ENCODE measurements around the gene OR10P1.

Gene OR10P1

GRCh38 chr12:55651299-55651683 lies 14.6 kb downstream of the OR10P1 start:
- no peak for DNase-seq (ENCODE audit: low read depth)

GRCh38 chr12:55652352-55652751 lies 15.7 kb downstream of the OR10P1 start:
- DNase-seq (ENCODE audit: low read depth): no peak

GRCh38 chr12:55653031-55653430 lies 16.3 kb downstream of the OR10P1 start:
- DNase-seq (ENCODE audit: low read depth): no peak

- no peak for DNase-seq (ENCODE audit: low read depth)
Measured at GRCh38 chr12:55654511-55655214, 18.0 kb downstream of the OR10P1 start.

GRCh38 chr12:55657212-55657611 lies 20.5 kb downstream of the OR10P1 start:
- DNase-seq (ENCODE audit: low read depth): no peak

GRCh38 chr12:55658212-55658611 lies 21.5 kb downstream of the OR10P1 start:
- no peak for DNase-seq (ENCODE audit: low read depth)

- no peak for DNase-seq (ENCODE audit: low read depth)
Measured at GRCh38 chr12:55658635-55659391, 22.1 kb downstream of the OR10P1 start.

- DNase-seq (ENCODE audit: low read depth): no peak
Measured at GRCh38 chr12:55659486-55660385, 23.0 kb downstream of the OR10P1 start.

GRCh38 chr12:55663391-55663790 lies 26.7 kb downstream of the OR10P1 start:
- no peak for DNase-seq (ENCODE audit: low read depth)

GRCh38 chr12:55664826-55665225 lies 28.1 kb downstream of the OR10P1 start:
- DNase-seq (ENCODE audit: low read depth): no peak

GRCh38 chr12:55666508-55666907 lies 29.8 kb downstream of the OR10P1 start:
- no peak for DNase-seq (ENCODE audit: low read depth)

GRCh38 chr12:55670276-55670675 lies 33.6 kb downstream of the OR10P1 start:
- no peak for DNase-seq (ENCODE audit: low read depth)

GRCh38 chr12:55671746-55672145 lies 35.1 kb downstream of the OR10P1 start:
- no peak for DNase-seq (ENCODE audit: low read depth)

GRCh38 chr12:55673638-55674037 lies 36.9 kb downstream of the OR10P1 start:
- DNase-seq (ENCODE audit: low read depth): no peak

- no peak for DNase-seq (ENCODE audit: low read depth)
Measured at GRCh38 chr12:55675666-55676065, 39.0 kb downstream of the OR10P1 start.

GRCh38 chr12:55676707-55677106 lies 40.0 kb downstream of the OR10P1 start:
- DNase-seq (ENCODE audit: low read depth): no peak

- DNase-seq (ENCODE audit: low read depth): no peak
Measured at GRCh38 chr12:55679691-55680090, 43.0 kb downstream of the OR10P1 start.

- no peak for DNase-seq (ENCODE audit: low read depth)
Measured at GRCh38 chr12:55681142-55682077, 44.7 kb downstream of the OR10P1 start.

- no peak for DNase-seq (ENCODE audit: low read depth)
Measured at GRCh38 chr12:55682087-55682796, 45.5 kb downstream of the OR10P1 start.

- no peak for DNase-seq (ENCODE audit: low read depth)
Measured at GRCh38 chr12:55683676-55684075, 47.0 kb downstream of the OR10P1 start.

Data from stimulated activated CD8-positive, alpha-beta memory T cell treated with anti-CD3 and anti-CD28 coated beads, Interleukin-7, amount 100 ng/mL, for 24 hours (primary cell).